AML-193 (cell line): ENCODE results near the gene HOMER1.
"Not testable (repeated sequence)": the region's sequence is repeated elsewhere in the genome, so short reads cannot be mapped to it uniquely, and the experiment has no call there.

Experiments
- DNase-seq, 2 experiments: peaks; one replicate each; lab custom pipeline; 2025; lab: John Stamatoyannopoulos, UW

HOMER1 gene

DNA sequence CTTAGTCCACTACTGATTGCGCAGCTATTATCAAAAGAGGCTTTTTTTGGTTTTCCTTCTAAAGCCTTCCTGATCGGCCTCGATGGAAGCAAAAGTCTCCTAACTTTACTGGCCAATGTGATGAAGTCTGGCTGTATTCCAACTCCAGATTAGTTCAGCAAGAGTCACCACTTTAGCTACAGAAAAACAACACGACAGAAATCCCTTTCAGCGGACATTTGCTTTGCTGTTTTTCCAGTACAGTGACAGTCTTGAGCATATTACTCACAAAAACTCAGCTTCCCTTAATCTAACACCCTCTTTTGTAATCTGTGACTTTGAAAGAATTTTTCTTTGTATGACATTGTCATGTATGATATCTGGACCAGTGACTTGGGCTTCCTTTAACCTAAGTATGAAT lies 95.7 kb downstream of the HOMER1 start:
- DNase-seq: no peak

DNA sequence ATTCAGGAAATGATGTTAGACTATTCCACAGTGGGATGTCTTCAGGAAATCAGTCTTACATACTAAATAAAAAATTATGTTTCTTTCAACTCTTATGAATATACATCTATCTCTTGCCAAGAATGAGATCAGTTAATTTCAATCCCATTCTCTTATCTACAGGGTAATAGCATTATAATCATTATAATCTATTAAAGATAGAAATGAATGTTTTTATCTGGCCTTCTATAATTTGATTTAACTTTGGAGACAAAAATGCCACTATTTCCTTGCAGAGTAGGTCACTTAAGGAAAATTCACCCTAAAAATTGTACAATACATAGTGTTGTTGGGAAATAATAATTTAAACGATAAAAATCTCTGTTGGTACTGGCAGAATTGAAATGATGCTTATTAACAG lies 96.4 kb downstream of the HOMER1 start:
- no peak for DNase-seq

DNA sequence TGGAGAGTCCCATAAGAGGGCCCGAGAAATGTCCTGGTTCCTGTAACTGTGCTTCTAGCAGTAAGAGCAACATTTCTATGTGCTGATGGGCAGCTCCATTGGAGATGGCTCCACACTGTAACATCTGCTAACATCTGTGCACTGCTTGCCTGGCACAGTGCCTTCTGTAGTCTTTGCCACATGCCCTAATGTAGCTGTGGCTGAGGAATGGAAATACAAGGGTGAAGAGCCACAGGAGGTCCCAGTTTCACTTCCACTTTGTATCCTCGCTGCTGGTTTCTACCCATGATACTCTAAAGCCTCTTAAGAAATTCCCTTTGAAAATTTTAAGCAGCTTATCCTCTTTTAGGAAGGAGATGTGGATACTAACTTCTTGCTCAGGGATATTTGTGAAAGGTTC lies 97.4 kb downstream of the HOMER1 start:
- no peak for DNase-seq

DNA sequence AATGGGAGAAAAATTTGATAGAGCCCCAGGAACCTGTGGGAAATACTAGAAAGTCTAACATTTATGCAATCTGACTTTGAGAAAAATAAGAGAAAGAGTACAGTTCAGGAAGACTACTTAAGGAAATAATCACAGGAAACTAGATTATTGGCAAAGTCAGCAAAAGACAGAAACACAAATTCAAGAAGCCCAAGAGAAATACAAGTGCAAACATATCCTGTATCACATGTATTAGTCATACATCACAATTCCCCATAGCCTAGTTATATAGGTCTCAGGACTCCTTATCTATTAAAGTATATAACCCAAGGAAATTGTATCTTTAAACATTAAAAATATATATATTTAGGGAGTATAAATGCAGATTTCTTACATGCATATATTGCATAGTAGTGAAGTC lies 100.8 kb downstream of the HOMER1 start:
- no peak for DNase-seq

DNA sequence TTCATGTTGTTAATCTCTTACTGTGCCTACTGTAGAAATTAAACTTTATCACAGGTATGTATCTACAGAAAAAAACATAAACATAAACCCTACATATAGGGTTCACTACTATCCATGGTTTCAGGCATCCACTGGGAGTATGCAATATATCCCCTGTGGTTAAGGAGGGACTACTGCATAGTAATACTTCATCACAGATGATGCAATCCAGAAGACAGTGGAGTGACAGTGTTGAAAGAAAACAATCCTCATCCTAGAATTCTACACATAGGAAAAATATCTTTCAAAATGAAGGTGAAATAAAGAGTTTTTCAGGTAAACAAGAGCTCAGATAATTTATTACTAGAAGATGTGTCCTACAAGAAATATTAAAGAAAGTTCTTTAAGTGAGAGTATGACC lies 105.9 kb downstream of the HOMER1 start:
- DNase-seq: no peak

DNA sequence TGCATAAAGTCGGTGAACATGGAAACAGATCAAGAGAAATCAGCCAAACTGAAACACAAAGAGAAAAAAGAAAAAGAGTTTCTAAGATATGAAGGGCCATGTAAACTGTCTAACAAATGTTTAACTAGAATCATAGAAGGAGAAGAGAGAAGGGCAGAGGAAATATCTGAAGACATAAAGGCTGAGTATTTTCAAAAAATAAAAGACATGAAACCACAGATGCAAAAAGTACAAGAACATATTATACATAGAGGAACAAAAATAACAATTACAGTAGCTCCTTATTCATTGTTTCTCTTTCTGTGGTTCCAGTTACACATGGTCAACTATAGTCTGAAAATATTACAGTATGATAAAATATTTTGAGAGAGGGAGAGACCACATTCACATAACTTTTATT lies 106.3 kb downstream of the HOMER1 start:
- DNase-seq: no peak

DNA sequence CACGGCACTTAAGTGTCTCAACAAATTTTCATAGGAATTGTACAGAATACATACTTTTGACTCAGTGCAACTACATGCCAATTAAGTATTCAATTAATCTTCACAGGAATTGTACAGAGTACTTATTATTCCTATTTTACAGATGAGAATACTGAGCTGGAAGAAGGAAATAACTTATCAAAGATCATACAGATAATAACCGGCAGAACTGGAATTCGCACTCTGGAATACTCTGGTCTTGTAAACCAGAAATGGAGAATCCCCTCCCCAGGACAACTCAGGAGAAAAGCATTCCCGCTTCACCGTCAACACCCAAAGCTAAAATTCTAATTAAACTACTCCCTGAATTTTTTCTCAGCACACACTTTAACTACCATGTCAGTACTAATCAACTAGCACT lies 112.7 kb downstream of the HOMER1 start:
- DNase-seq: no peak

DNA sequence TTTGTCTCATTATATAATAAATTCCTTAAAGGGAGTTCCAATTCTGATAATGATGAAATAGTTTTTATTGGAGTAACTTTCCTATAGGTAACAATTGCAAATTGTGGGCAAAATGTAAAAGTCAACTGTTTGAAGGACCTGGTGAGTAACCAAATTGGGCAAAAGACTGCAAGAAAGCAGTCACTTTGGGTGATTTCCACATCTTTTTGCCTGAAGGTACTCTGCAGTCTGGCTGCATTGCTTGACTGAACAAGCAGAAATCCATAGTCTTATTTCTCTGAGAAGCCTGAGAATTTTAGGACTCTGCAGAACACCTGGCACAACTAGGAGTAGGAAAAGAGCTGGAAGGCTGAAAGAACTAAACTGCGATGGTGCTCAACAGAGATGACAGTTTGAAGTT lies 114.9 kb downstream of the HOMER1 start:
- no peak for DNase-seq

DNA sequence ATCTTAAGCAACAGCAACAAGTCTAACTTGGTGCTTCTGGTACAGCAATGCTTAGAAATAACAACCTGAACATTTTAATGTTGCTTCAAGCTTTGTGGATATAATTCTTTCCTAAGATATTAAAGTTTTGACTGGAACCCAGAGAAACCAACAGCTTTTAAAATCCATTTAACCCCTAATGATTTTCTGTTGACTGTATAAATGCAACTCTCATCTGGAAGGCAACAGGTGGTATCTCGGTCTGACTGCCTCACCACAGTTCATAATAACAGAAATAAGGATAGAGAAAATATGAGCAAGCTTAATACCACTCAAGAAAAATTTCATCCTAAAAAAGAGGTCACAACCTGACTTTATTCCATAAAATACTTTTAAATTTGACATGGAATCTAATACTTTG lies 116.9 kb downstream of the HOMER1 start:
- no peak for DNase-seq

DNA sequence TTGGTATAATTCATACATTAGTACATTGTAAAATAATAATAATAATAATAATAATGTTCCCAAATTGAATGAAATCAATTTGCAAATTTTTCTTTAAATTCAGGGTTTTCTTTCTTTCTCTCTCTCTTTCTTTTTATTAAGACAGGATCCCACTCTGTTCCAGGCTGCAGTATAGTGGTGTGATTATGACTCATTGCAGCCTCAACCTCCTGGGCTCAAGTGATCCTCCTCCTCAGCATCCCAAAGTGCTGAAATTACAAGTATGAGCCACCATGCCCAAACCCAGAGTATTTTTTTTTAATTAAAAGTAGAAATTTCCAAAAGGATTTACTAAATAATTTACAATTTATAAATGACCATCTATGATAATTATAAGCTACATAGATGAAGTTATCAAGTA lies 117.7 kb downstream of the HOMER1 start:
- no peak for DNase-seq

DNA sequence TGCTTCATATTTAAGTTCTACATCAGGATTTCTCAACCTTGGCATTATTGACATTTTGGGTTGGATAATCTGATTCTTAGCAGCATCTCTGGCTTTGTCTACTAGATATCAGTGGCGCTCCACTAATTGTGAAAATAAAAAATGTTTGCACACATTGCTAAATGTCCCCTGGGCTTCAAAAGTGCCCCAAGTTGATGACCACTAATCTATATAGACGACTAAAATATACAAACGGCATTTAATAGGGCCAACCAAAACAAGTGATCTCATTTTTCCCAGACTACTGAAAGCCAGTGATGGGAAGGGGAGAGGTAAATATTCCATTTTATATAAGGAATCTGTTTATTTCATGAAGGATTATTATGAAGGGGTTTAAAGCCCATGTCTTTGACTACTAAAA lies 118.6 kb downstream of the HOMER1 start:
- DNase-seq: no peak

DNA sequence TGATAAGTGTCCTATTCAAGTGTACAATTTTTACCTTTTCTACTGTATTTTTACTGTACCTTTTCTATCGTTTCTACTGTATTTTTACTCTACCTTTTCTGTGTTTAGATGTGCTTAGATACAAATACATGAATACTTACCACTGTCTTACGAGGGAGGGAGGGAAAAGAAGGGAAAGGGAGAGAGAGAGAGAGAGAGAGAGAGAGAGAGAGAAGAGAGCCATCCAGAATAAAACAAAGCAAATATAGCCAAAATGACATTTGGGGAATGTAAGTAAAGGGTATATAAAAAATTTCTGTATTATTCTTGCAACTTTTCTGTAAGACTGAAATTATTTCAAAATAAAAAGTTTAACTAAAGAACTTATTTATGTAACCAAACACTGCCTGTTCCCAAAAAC lies 121.2 kb downstream of the HOMER1 start:
- DNase-seq: no peak

DNA sequence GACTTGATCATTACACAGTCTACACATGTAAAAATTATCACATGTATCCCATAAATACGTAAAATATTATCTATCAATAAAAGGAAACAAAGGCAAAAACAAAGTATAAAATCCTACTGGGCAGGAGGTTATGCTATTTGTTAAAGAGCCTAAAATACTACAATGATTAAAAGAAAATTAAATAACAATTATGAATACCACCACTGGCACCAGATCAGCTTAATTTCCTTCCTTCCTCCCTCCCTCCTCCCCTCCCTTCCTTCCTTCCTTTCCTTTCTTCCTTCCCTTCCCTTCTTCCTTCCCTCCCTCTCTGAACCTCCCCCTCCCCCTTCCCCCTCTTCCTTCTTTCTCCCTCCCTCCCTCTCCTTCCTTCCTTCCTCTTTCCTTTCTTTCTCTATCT lies 127.3 kb downstream of the HOMER1 start:
- DNase-seq: no peak

DNA sequence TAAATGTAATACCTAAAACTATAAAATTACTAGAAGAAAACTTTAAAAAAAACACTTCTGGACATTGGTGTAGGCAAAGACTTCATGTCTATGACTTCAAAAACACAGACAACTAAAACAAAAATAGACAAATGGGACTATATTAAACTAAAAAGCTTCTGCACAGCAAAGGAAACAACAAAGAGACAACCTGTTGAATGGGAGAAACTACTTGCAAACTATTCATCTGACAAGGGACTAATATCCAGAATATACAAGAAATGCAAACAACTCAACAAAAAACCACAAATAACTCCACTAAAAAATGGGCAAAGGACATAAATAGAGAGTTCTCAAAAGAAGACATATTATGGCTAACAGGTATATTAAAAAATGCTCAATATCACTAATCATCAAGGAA lies 128.8 kb downstream of the HOMER1 start:
- not testable (repeated sequence) for DNase-seq

DNA sequence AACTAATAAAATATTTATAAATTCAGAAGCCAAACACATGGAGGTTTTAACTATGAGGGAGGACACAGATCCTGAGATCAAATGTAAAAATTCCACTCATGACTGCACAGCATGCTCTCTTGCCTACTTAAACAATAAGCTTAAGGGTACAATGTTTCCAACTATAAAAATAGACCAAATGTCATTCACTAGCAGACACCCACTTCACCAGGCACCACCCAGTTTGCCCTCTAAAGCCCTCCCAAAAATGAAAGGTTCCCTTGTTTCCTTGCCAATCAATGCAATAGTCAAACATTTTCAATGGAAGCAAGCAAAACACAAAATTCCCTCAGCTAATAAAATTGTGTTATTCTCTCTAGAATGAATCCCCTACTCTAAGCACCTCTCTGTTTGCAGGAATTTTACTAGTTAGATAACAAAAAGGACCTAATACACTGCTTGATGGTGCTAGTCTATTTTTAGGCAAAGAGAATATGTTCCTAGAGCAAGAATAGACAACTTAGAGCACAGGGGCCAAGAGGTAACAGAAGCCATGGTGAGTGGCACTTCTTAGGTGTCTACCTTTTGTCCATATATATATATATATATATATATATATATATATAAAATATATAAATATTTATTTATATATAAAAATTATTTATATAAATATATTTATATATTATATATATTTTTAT lies 135.3 kb downstream of the HOMER1 start:
- no peak for DNase-seq

DNA sequence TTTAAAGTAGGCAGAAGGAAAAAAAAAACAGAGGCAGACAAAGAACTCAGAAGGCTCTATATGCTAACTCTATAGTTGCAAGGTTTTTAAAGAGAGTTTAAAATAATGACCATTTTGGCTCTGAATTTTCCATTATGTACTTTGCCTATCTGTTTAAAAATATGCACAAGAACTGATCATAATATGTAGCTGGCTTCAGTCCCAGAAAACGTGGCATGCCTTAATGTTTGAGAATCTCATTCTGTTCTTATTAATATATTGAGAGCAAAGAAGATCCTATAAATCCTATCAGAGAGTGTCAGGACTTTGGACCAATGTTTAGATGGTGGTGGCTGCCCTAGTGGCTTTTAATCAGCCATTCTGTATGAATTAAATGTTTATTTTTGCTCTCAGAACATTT lies 156.5 kb downstream of the HOMER1 start:
- DNase-seq: no peak

DNA sequence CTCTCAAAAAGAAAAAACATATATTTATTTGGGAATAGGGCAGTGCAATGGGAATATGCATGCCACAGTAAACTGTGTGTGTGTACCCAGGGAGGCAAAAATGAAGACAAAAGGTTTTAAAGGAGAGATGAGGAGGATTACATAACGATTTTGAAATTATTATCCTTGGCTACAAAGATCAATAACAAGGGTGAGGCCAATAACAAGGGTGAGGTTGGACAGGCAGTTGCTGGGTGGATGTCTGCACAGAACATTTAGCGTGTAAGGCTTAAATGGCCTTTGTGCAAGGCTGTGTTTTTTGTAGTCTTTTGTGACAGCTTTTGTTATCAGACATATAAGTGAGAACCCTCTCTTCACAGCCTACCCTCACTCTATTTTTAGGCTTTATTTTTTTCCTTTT lies 164.1 kb downstream of the HOMER1 start:
- DNase-seq: no peak

DNA sequence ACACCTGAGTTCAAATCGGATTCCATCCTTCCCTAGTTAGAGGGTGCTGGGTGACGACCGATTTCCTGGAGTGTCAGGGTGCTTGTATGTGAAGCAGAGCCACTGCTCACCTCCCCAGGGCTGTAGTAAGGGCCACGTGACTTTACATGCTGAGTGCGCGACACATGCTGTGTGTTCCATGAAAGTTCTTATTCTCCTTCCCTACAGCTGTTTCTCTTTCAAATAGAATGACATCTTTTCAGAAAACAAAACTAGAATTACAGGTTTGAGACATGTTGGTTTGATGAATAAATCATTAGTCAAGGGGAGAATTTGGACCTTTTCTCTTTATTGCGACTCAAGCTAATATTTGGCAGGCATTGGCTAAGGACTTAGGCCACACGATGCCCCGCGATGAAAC lies 164.9 kb downstream of the HOMER1 start:
- no peak for DNase-seq

DNA sequence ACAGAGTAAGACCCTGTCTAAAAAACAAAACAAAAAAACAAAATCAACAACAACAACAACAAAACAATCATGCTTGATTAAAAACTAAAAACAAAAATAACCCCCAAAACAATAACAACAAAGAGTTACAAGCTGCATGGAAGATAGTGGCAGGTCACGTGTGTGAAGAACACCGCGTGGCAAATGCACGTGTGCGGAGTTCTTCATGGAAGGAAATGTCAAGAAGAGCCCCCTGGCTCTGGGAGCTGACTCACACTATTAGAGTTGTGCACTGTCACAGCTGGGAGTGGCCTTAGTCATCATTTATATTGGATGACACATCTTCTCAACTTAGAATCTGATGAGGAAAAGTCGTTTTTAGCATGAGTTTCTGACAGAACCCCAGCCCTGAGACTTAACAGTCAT lies 167.5 kb downstream of the HOMER1 start:
- DNase-seq: no peak

DNA sequence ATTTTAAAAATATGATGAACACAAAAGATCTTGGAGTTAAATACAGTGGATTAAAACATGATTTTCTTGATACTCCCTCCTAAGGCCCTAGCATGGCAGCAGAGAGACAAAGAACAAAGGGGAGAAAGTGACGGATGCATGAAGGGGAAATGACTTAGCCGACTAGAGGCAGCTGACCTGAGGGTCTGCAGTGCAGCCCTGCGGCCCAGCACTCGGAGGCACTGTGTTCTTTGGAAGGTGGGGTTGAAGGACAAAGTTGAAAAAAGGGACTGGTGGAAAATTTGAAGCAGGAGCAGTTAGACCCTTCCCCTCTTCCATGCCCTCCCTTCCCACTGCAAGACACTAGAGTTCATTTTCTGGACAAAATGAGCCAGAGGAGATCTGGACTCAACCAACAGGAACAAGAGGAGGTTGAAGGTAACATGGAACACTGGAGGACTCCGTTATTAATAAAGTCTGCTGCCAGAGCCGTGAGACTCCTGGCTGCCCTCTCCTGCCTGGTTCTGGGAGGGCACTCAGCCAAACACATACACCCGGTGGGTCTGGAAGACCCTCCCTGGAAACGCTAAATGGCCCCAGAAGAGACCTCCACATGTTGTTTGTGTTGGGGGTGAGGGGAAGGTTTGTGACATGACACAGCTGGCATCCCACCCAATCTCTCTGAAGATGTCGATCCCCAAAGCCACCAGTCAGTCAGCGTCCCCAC lies 179.9 kb downstream of the HOMER1 start:
- DNase-seq: no peak

DNA sequence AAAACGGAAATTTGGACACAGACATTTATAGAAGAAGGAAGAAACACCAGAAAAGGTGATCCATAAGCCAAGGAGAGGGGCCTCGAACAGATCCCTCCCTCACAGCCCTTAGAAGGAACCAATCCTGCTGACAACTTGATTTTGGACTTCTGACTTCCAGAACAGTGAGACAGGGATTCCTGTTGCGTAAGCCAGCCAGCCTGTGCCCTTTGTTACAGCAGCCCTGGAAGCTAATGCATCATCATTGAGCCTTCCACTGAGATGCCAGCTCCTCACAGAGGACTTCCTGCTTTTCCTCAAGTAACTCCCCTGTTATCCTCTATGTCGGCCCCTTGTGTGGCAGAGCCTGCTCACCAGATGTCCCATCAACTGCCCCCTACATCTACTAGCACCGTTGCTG lies 183.9 kb downstream of the HOMER1 start:
- DNase-seq: no peak

DNA sequence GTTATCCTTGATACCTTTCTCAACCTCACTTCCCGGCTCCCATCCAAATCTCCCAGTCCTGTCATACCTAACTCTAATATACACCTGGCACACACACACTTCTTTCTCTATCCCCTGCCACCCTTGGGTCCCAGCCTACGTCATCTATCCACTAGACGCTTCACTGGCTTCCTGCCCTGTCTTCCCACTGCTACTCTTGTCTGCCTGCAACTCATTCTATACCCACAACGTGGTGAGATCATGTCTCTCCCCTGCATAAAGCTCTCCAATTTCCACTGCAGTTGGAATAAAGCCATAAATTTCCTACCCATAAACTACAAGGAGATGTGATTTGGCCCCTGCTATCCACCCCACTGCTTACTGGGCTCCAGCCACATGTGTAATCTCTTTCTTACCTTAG lies 184.5 kb downstream of the HOMER1 start:
- DNase-seq: no peak
